Measurements from ENCODE around the gene MCM8.
"Not testable (repeated sequence)": the region's sequence is repeated elsewhere in the genome, so short reads cannot be mapped to it uniquely, and the experiment has no call there.

MCM8 gene

DNA sequence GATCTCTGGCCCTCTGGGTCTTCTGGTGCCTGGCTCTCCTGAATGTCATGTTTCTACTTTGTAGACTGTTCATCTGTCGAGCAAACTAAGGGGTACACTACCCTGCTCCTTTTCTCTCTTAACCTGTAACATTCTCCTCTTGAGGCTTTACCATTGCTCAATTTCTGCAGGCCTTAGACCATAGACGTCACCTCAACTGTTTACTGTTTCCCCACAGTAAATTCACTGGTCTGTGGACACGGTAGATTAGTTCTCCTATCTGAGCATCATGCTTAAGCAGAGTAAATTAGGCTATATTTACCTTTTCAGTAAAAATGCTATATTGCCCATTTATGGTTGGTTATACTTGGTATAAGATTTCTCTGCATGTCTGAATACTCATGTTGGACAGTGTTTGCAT is 40.5 kb downstream of the MCM8 start:
- DNase-seq (ENCODE audit: low read depth, low spot score), result no peak
- no peak overlapping the region for H3K4me3 ChIP-seq (ENCODE audit: low read length)

DNA sequence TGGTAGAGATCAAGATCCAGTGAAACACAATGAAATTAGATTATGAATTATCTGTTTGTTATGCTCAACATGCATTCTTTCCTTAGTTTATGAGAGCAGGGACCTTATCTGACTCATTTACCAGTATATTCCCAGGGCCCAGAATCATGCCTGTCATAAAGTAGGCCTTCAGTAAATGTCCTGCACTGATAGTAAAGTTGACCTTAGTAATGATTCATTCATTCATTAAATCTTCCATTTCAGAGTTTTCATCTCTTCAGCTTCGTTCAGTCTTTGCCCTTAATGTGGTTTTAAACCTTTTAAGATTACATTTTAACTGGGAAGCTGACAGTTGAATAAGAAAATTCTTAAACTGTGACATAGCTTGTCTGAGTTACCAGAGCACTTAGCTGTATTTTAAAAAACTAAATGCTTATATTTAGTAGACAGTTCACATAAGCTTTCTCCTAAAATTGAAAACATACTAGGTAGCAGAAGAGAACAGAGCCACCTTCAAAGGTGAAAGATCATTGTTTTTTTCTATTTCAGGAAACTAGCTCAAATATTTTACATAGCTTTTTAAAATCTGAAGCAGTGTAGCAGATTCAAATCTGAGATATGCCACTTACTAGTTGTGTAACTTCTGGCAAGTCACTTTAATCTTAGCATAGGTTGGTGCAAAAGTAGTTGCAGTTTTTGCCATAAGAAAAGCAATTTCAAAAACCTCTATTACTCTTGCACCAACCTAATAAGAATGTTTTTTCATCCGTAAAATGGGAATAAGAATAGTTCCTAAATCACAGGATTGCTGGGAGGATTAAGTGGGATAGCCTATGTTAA is 41.4 kb downstream of the MCM8 start:
- DNase-seq (ENCODE audit: low read depth, low spot score), result no peak
- no peak overlapping the region for H3K4me3 ChIP-seq (ENCODE audit: low read length)

DNA sequence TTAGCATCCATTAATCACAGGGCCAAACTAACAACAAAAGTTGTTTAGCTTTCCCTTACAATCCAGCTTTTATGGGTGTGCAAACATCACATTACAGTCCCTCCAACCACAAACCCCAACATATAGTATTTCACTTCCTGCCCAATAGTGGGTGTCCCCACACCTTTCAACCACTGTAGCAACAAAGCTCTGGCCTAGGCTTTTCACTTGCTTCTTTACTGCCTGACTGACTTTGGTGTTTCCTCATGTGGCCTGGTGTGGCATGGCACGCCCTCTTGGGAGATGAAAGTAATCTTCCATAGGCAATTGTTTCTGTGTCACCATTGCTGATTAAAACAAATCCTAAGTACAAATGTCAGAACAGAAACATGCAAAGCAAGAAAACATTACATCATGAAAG is 46.3 kb downstream of the MCM8 start:
- no peak overlapping the region for H3K4me3 ChIP-seq (ENCODE audit: low read length)
- DNase-seq (ENCODE audit: low read depth, low spot score), result peak; percentile 73

DNA sequence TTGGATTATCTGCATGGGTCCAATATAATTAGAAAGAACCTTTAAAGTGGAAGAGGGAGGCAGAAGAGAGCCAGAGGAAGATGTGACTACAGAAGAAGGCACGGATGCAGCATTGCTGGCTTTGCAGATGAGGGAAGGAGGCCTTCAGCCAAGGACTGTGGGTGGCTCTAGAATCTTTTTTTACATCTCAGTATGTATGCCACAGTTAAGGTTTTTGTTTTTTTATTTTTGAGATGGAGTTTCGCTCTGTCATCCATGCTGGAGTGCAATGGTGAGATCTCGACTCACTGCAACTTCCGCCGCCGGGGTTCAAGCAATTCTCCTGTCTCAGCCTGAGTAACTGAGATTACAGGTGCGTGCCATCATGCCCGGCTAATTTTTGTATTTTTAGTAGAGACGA is 49.3 kb downstream of the MCM8 start:
- no peak for DNase-seq (ENCODE audit: low read depth, low spot score)
- no peak overlapping the region for H3K4me3 ChIP-seq (ENCODE audit: low read length)

DNA sequence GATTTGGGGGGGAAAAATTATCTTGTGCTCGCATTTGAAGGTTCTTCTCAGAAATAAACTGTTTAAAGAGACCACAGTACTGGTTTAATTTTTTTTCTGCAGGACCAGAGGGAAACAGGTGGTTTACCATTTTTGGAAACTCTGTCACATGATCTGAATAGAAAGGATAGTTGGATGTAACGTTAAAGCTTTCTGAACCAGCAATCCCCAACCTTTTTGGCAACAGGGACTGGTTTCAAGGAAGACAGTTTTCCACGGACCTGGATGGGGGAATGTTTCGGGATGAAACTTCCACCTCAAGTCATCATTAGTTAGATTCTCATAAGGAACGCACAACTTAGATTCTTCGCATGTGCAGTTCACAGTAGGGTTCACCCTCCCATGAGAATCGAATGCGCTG is 50.4 kb downstream of the MCM8 start:
- peak; percentile 40 for DNase-seq (ENCODE audit: low read depth, low spot score)
- no peak overlapping the region for H3K4me3 ChIP-seq (ENCODE audit: low read length)

DNA sequence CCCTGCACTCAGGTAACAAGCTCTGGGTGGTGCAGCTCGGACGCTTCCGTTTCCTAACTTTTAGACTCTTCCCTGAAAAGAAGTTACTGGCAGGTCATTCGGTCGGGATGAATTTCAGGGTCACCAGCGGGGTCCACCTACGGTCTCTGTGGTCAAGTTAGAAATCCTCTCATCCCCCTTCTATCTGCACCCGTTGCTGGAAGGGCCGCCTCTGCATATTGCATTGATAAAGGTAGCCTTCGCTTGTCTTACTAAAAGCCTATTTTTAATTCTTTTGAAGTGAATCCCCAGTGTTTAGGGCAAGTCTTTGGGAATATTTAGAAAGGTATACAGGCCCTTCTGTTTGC is 56.1 kb downstream of the MCM8 start:
- peak overlapping the region; percentile 84 for H3K4me3 ChIP-seq (ENCODE audit: low read length)
- no peak for DNase-seq (ENCODE audit: low read depth, low spot score)

DNA sequence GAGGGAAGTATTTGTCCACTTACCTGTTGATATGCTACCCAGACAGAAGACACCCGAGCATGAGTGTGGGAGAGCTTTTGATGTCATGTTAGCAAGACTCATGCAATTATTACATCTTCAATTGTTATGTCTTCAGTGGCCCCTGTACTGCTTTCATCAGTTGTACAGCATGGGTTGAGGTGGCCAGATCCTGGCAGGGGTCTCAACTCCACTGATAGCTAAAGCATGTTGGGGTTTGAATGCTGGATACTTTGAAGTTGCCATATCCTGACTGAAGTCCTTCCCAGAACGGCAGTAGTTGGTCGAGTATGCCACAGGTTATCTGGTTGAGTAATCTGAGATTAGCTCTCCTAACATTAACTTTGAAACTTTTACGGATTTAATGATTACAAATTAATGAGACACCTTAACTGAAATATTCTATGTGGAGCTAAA is 56.7 kb downstream of the MCM8 start:
- no peak for DNase-seq (ENCODE audit: low read depth, low spot score)
- H3K4me3 ChIP-seq (ENCODE audit: low read length), result peak overlapping the region; percentile 84

DNA sequence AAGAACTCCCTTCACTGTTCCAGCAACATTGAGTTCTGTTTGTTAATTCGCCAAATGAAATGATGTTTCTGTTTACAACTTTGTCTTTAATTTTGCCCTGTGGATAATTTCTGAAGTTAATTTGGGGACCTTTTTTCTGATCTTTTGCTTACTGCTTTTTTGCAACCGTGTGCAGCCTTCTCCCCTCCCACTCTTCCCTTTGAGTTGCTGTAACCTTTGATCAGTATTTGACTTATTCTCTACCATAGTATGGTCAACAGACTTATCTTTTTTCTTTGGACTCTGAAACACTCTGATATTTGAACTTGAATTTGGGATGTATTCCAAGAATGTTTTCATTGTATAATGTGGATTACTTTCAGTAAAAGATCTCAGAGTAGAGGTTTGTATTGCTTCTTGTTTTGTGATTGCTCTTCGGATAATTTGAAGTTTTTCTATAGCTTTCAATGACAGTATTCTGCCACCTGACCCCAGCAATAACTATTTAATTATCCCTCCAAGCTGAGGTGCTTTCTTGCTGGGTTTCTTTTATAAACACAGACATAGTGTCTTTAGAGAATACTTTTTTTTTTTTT is 57.2 kb downstream of the MCM8 start:
- DNase-seq (ENCODE audit: low read depth, low spot score), result no peak
- H3K4me3 ChIP-seq (ENCODE audit: low read length), result peak overlapping the region; percentile 84

DNA sequence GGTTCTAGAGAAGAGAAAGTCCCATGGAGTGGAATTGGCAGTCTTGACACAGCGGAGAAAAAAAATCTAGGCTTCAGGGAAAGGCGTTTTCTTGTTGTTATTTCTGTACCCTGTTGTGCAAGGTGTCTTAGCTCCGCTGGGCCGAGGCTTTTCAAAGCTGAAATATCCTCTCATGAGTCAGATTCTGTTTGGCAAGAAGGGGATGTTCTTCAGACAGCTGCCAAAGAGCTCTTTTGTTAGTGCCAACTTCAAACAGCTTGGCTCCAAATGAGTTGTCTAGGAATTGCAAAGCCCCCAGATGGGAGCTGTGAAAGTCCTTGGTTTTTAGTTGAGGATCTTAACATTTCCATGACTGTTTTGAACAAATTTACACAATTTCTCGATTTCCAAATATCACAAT is 57.8 kb downstream of the MCM8 start:
- DNase-seq (ENCODE audit: low read depth, low spot score), result no peak
- no peak overlapping the region for H3K4me3 ChIP-seq (ENCODE audit: low read length)

DNA sequence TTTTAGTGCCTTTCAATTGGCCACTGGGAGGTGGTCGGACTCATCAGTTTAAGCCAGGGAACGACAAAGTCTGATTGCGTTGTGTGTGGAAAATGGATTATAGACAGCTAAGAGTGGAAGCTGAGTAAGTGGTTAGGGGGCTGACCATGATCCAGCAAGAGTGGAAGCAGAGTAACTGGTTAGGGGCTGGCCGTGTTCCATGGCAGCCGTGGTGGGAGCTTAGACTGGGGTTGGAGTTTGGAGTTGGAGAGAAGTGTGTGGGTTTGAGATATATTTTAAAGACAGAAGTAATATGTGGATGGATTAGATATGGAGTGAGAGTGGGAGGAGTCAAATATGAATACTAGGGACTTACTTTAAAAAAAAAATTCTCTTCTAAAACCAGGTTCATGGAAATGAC is 61.7 kb downstream of the MCM8 start:
- DNase-seq (ENCODE audit: low read depth, low spot score), result no peak
- H3K4me3 ChIP-seq (ENCODE audit: low read length), result no peak overlapping the region

DNA sequence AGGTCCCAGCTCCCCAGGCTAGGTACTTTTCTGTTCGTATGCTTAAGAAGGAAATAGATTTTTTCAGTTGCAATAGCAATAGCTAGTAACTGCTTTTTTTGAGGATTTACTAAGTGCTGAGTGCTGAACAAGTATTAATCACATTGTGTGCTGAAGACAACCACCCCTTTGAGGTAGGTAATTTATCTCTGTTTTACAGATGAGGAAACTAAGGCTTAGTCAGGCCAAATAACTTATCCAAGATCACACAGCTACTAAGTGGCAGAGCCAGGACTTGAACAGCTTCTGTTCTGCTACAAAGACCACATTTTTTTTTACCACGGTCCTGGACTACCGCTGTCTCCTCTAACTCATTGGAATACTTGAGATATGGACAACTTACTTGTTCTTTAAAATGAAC is 63.6 kb downstream of the MCM8 start:
- H3K4me3 ChIP-seq (ENCODE audit: low read length), result no peak overlapping the region
- no peak for DNase-seq (ENCODE audit: low read depth, low spot score)

DNA sequence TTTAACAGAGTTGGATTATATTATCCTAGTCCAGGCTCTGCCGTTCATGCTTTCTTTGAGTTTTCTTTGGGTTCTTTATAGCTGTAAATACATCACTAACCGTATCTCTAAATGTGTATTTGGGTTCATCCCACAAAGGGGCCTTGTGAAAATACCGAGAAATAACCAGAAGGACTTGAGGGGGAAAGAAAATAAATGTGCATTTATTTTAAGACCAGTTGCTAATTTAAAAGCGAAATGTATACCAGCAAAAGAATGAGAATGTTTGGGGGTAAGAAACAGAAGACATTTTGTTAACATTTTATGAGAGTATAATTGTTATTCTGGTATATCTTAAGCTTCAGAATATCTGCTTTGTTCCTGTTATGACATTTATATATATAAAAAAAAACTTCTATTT is 64.5 kb downstream of the MCM8 start:
- no peak overlapping the region for H3K4me3 ChIP-seq (ENCODE audit: low read length)
- DNase-seq (ENCODE audit: low read depth, low spot score), result no peak

DNA sequence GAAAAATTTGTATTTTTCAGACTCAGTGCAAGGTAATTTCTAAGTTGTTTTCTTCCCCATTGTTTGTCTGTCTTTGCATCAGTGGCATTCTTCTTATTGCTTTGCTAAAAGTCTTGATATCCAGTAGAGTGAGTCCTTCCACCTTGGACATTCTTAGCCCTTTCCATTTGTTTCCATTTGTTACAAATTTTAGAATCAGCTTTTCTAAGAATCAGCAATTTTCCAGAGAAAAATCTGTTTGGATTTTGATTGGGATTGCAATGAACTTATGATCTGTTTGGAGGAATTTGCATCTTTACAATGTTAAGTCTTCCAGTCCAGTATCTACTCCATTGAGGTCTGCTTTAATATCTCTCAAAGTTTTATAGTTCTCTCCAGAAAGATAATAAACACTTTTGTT is 67.0 kb downstream of the MCM8 start:
- no peak for DNase-seq (ENCODE audit: low read depth, low spot score)

DNA sequence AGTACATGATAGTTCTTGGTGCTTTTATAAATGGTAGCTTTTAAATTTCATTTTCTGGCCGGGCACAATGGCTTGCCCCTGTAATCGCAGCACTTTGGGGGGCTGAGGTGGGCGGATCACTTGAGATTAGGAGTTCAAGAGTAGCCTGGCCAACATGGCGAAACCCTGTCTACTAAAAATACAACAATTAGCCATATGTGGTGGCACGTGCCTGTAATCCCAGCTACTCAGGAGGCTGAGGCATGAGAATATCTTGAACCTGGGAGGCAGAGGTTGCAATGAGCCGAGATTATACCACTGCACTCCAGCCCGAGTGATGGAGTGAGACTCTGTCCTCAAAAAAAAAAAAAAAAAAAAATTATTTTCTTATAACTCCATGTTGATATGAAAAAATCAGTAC is 67.4 kb downstream of the MCM8 start:
- no peak overlapping the region for H3K4me3 ChIP-seq (ENCODE audit: low read length)
- no peak for DNase-seq (ENCODE audit: low read depth, low spot score)

More for the DNA sequence above, 67.0 kb downstream of the MCM8 start:
- no peak overlapping the region for H3K4me3 ChIP-seq (ENCODE audit: low read length)

DNA sequence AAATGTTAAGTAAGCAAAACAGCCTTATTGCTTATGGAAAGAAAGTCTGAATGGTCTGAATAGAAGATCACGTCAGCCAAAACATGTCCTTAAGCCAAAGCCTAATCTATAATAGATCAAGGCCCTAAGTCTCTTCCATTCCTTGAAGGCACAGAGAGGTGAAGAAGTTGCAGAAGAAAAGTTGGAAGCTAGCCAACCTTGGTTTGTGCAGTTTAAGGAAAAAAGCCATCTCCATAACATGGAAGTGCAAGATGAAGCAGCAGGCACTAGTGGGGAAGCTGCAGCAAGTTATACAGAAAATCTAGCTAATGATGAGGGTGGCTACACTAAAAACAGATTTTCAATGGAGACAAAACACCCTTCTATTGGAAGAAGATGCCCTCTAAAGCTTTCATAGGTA is 74.3 kb downstream of the MCM8 start:
- no peak for DNase-seq (ENCODE audit: low read depth, low spot score)
- no peak overlapping the region for H3K4me3 ChIP-seq (ENCODE audit: low read length)

DNA sequence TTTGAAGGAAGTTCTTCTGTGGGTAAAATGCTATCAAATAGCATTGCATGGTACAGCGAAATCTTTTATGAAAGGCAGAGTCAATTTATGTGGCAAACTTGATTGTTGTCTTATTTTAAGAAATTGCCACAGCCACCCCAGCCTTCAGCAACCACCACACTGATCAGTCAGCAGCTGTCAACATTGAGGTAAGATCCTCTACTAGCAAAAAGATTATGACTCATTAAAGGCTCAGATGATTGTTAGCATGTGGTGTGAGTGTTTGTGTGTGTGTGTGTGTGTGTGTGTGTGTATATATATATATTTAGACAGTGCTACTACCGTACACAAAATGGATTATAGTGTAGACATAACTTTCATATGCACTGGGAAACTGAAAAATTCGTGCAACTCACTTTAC is 75.6 kb downstream of the MCM8 start:
- DNase-seq (ENCODE audit: low read depth, low spot score), result peak; percentile 85
- H3K4me3 ChIP-seq (ENCODE audit: low read length), result no peak overlapping the region

DNA sequence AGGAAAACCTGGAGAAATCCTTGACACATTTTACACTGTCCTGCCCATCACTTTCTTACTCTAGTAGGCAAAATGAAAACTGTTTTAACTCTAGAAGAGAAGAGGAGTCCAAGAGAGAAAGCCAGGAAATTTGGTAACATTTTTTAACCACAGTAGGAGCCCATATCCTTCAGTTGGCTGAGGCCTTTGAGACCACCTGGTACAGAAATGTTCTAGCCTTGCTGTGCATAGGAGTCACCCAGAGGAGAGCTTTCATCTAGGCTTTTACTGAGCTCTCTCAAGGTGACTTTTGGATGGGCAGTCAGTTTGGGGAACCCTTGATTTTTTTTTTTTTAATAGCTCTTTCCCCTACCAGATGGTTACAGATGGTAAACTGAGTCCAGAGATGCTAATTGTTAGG is 78.4 kb downstream of the MCM8 start:
- DNase-seq (ENCODE audit: low read depth, low spot score), result peak; percentile 73
- no peak overlapping the region for H3K4me3 ChIP-seq (ENCODE audit: low read length)

DNA sequence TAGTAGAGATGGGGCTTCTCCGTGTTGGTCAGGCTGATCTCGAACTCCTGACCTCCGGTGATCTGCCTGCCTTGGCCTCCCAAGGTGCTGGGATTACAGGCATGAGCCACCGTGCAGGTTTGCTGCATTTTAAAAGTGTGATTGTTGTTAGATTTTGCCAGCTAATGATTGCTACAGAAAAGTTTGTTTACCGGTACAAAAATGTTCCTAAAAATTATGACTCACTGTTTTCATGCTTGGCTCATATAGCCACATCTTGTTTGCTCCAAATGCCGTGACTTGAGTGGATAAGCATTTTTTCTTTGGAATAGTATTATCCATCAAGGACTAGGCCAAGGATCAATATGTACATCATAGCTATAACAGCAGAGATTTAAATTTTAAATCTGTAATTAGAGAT is 79.1 kb downstream of the MCM8 start:
- no peak overlapping the region for H3K4me3 ChIP-seq (ENCODE audit: low read length)
- no peak for DNase-seq (ENCODE audit: low read depth, low spot score)

DNA sequence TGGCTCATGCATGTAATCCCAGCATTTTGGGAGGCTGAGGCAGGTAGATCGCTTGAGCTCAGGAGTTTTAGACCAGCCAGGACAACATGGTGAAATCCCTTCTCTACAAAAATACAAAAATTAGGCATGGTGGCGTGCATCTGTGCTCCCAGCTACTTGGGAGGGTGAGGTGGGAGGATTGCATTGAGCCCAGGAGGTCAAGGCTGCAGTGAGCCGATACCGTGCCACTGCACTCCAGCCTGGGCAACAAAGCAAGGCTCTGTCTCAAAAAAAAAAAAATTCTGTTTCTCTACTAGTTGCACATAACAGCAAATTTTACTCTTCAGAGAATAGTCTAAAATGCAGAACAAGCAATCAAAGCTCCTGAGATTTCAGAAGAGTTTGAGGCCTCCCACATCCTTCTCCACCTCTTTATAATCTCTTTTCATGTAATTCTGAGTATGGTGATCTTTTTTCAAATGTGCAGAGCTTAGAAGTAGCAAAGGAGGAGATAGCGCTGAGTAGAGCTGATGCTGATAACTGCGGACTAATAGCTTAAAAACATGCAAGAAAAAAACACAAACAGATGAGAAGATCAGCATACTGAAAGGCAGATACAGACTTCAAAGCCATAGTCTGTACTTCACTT is 80.1 kb downstream of the MCM8 start:
- H3K4me3 ChIP-seq (ENCODE audit: low read length), result no peak overlapping the region
- DNase-seq (ENCODE audit: low read depth, low spot score), result peak; percentile 69

DNA sequence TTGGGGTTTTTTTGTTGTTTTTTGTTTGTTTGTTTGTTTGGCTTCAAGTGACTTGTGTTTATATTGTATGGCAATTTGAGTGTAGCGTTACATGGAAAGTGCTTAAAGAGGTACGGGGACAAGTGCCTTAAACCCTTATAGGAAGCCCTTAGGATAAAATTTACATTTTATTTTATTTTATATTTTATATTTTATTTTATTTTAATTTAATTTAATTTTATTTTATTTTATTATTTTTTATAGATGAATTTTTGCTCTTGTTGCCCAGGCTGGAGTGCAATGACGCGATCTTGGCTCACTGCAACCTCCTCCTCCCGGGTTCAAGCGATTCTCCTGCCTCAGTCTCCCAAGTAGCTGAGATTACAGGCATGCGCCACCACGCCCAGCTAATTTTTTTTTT is 82.5 kb downstream of the MCM8 start:
- DNase-seq (ENCODE audit: low read depth, low spot score); H3K4me3 ChIP-seq (ENCODE audit: low read length): not testable (repeated sequence)

Measured in Jurkat, Clone E6-1 (cell line).